Nephron (organoid): Measurements from ENCODE around the gene CBR1.

Experiments
- H3K27ac Mint-ChIP-seq, 3 experiments: 2 replicates each; pipeline ENCODE4 v1.8.0; 2020; ENCODE audit warnings: mixed read lengths in 3 of 3, mild to moderate bottlenecking in 2 of 3, moderate library complexity in 1 of 3
- H3K27me3 Mint-ChIP-seq: 2 replicates; pipeline ENCODE4 v1.8.0; 2021; ENCODE audit warnings: low read depth, mild to moderate bottlenecking, moderate library complexity, mixed read lengths
- H3K36me3 Mint-ChIP-seq: 2 replicates; pipeline ENCODE4 v1.8.0; 2020; ENCODE audit warnings: low read depth, mixed read lengths
- H3K4me1 Mint-ChIP-seq: 2 replicates; pipeline ENCODE4 v1.8.0; 2020; ENCODE audit warnings: mixed read lengths
- H3K4me3 Mint-ChIP-seq, 3 experiments: 2 replicates each; pipeline ENCODE4 v1.8.0; 2020; ENCODE audit warnings: mild to moderate bottlenecking in 3 of 3, mixed read lengths in 3 of 3, moderate library complexity in 2 of 3
- H3K9me3 Mint-ChIP-seq: 2 replicates; pipeline ENCODE4 v1.8.0; 2020; ENCODE audit warnings: mixed read lengths
- TF ChIP-seq, protein P1 (sequence below), 3 experiments: fragments of 200-600 bp; sonication (generic); IDR thresholded peaks; one replicate each; pipeline ENCODE4 v1.5.0; 2021; ENCODE audit warnings: antibody characterized with exemption in 3 of 3; ENCODE audit not compliant: unreplicated experiment in 3 of 3

Gene CBR1

DNA sequence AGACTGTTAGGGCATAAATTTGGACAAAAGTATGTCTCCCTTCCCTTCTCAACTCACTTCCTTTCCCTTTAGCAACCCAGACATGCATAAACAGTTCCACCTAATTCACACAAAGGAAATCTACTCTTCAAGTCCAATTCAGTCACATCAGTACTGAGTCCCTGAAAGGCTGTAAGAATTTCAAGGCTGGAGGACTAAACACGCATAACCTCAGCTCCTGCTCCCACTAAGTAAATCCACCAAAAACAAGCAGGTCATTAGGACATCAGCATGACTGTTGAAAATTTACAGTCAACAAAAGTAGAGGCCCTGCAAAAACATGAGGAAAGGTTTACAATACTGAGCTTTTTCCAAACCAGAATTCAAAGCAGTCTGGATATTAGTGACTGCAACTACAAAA, 27.9 kb upstream of the CBR1 start:
- Mint-ChIP-seq H3K4me1 (peaks cover 8% of the 10 kb centered on the region), H3K36me3 (peaks cover 62% of the 10 kb centered on the region), H3K27me3 (no peaks in the 10 kb centered on the region), H3K9me3 (no peaks in the 10 kb centered on the region), H3K4me3 (no peak overlapping the region), H3K27ac (no peak overlapping the region)
- TF ChIP-seq, protein P1, sequence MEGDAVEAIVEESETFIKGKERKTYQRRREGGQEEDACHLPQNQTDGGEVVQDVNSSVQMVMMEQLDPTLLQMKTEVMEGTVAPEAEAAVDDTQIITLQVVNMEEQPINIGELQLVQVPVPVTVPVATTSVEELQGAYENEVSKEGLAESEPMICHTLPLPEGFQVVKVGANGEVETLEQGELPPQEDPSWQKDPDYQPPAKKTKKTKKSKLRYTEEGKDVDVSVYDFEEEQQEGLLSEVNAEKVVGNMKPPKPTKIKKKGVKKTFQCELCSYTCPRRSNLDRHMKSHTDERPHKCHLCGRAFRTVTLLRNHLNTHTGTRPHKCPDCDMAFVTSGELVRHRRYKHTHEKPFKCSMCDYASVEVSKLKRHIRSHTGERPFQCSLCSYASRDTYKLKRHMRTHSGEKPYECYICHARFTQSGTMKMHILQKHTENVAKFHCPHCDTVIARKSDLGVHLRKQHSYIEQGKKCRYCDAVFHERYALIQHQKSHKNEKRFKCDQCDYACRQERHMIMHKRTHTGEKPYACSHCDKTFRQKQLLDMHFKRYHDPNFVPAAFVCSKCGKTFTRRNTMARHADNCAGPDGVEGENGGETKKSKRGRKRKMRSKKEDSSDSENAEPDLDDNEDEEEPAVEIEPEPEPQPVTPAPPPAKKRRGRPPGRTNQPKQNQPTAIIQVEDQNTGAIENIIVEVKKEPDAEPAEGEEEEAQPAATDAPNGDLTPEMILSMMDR (IDR thresholded peaks at IDR 0.05; ENCODE audit: unreplicated experiment in 3 of 3) = no peak

DNA sequence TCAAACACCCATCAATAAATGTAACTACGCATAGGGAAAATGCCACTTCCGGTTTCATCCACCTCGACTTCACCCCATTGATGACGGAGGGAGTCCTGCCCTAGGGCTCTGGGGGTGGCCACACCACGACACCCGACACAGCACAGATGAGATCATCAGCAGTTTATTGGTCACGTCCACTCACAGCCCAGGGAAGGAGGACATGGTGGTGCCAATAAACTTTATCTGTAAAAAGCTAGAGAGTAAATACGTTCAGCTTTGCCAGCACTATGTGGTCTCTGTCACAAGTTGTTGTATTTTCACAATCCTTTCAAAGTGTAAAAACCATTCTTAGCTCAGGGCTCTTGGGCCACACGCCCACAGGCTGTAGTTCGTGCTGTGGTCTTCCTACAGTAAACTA, 25.8 kb upstream of the CBR1 start:
- no peak overlapping the region for H3K4me3 Mint-ChIP-seq
- no peaks in the 10 kb centered on the region for H3K9me3 Mint-ChIP-seq
- no peaks in the 10 kb centered on the region for H3K27me3 Mint-ChIP-seq
- TF ChIP-seq, protein P1 (IDR thresholded peaks at IDR 0.05; ENCODE audit: unreplicated experiment in 3 of 3) = no peak
- no peak overlapping the region for H3K27ac Mint-ChIP-seq
- H3K36me3 Mint-ChIP-seq = peaks cover 67% of the 10 kb centered on the region
- H3K4me1 Mint-ChIP-seq = peaks cover 3% of the 10 kb centered on the region

DNA sequence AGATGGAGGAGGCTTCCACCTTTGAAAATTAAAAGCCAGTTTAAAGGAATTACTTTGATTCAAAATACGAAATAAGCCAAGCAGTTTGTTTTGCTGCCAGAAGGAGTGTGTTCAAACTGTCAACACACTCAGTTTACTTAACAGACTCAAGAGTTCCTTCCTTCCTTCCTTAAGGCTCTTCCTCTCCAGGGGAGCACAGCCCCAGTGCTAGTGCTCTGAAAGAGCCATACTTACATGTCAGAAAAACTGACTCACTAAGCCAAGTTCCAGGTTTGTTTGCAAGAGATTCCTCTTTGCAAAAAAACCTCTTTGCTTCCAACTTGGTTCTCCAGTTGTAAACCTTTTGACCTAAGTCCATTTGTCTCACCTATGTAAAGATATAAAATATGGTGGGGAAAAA, 23.8 kb upstream of the CBR1 start:
- Mint-ChIP-seq H3K27me3 (no peaks in the 10 kb centered on the region), H3K4me3 (no peak overlapping the region), H3K9me3 (no peaks in the 10 kb centered on the region), H3K4me1 (no peaks in the 10 kb centered on the region), H3K27ac (no peak overlapping the region), H3K36me3 (peaks cover 75% of the 10 kb centered on the region)
- TF ChIP-seq, protein P1 (IDR thresholded peaks at IDR 0.05; ENCODE audit: unreplicated experiment in 3 of 3) = no peak

DNA sequence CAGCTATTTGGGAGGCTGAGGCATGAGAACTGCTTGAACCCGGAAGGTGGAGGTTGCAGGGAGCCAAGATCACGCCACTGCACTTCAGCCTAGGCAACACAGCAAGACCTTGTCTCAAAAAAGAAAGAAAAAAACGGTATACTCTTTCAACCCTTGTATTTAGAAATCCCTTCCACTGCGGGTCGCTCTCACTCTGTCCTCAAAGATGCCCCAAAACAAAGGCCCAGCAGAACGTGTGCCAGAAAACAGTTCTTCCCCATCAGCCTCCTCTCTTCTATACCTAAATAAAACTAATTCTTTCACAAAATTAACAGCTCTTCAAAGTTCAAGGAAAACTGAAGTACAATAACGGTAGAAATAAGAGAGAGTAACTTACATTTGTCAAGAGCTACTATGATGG, 22.7 kb upstream of the CBR1 start:
- TF ChIP-seq, protein P1 (IDR thresholded peaks at IDR 0.05; ENCODE audit: unreplicated experiment in 3 of 3) = no peak
- Mint-ChIP-seq H3K4me3 (no peak overlapping the region), H3K27me3 (no peaks in the 10 kb centered on the region), H3K27ac (no peak overlapping the region), H3K36me3 (peaks cover 75% of the 10 kb centered on the region), H3K9me3 (no peaks in the 10 kb centered on the region), H3K4me1 (no peaks in the 10 kb centered on the region)

DNA sequence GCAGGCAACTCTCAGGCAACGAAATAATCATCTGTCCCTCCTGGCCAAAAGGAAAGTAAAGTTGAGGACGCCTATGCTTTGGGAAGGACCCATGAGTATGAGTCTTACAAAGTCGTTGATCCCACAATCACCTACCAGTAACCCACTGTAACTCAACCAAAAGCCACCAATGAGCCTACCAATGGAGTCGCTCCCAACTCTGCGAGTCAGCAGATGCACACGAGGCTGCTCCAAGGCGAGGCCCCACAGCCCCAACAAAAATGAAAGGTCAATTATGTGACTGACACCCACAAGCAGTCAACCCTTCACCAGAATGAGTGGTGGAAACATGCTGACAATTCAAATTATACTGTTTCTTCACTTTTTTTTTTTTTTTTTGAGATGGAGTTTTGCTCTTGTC, 21.5 kb upstream of the CBR1 start:
- TF ChIP-seq, protein P1 (IDR thresholded peaks at IDR 0.05; ENCODE audit: unreplicated experiment in 3 of 3) = no peak
- Mint-ChIP-seq H3K4me1 (no peaks in the 10 kb centered on the region), H3K27me3 (no peaks in the 10 kb centered on the region), H3K36me3 (peaks cover 77% of the 10 kb centered on the region), H3K27ac (no peak overlapping the region), H3K9me3 (no peaks in the 10 kb centered on the region), H3K4me3 (no peak overlapping the region)

DNA sequence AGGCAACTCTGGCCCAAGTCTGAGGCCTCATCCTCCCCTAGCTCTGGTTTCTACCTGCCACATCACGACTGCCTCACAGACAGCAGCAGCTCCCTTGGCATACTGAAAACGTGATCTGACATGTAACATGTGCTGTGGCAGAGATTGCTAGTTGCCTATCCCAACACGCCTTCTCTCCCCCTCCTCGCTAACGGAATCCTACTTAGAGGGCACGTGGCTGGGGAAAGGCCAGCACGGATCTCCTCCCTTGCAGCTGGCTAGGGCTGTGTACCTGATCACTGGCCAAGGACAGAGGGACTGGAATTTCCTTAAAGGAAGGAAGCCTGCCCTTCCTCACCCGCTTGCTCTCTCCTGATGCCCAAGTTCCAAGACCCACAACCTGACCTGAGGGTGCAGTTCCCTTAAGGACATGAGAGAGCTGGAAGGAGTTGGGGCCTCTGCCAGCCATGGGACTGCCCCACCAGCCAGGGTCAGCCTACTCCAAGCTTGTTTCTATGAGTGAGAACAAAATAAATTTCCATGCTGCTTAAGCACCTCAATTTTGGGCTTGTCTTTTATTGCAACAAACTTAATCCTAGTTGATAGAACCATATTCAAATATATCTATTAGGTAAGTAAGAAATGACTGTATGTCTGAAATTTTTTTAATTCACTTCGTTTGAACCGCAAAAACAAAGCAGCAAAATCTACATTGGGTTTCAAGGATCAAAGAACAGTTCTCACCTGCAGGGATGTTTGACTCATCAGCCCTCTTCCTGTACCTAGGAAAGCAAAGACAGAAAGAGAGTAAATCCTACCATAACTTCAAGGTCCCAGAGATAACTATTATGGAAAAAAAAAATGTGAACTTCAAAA, 16.7 kb upstream of the CBR1 start:
- H3K4me3 Mint-ChIP-seq = no peak overlapping the region
- H3K4me1 Mint-ChIP-seq = peaks cover 7% of the 10 kb centered on the region
- no peaks in the 10 kb centered on the region for H3K9me3 Mint-ChIP-seq
- H3K36me3 Mint-ChIP-seq = peaks cover 74% of the 10 kb centered on the region
- no peak overlapping the region for H3K27ac Mint-ChIP-seq
- TF ChIP-seq, protein P1 (IDR thresholded peaks at IDR 0.05; ENCODE audit: unreplicated experiment in 3 of 3) = no peak
- H3K27me3 Mint-ChIP-seq = no peaks in the 10 kb centered on the region
